Measurements from ENCODE around the gene CAPN2.
A peak's percentile ranks its signal among the peaks of the same experiment; 100 is the strongest.

CAPN2 gene

GRCh38 chr1:223713546-223714420, 1.4 kb downstream of the CAPN2 start:
- peaks cover 6 to 22% of the 10 kb centered on the region in 2 donors for H3K4me1 ChIP-seq (ENCODE audit: control insufficient read depth in 2 of 2, insufficient read depth in 1 of 2, low read depth in 1 of 2, low read length in 2 of 2)
- no peak overlapping the region for H4K91ac ChIP-seq (ENCODE audit: low read depth, low read length, poor library complexity)
- no peaks in the 10 kb centered on the region for H3K9me3 ChIP-seq (replicated peaks in 1 of 2; ENCODE audit: control insufficient read depth in 2 of 2, insufficient read depth in 1 of 2, low read depth in 1 of 2, low read length in 2 of 2)
- peaks cover 2 to 43% of the 10 kb centered on the region in 2 donors for H3K36me3 ChIP-seq (replicated peaks in 1 of 2; ENCODE audit: control insufficient read depth in 2 of 2, insufficient read depth in 2 of 2, low read length in 2 of 2)
- no peak overlapping the region for H3K27ac ChIP-seq (replicated peaks; ENCODE audit: low read length)
- H3K27me3 ChIP-seq (ENCODE audit: control insufficient read depth in 3 of 3, insufficient read depth in 3 of 3, low read depth in 1 of 3, low read length in 3 of 3), result no peaks in the 10 kb centered on the region
- H2BK15ac ChIP-seq (ENCODE audit: low read length), result no peak overlapping the region
- H3K23ac ChIP-seq (ENCODE audit: low read depth, low read length, poor library complexity), result no peak overlapping the region
- no peak overlapping the region for H3K4ac ChIP-seq (ENCODE audit: low read length)
- no peak for DNase-seq (ENCODE audit: low spot score)
- no peaks in the 10 kb centered on the region for H3K79me1 ChIP-seq (ENCODE audit: low read depth, low read length)
- no peak overlapping the region for H4K8ac ChIP-seq (ENCODE audit: low read depth, low read length)
- no peak overlapping the region for H2BK120ac ChIP-seq (ENCODE audit: low read depth, low read length)
- H2BK5ac ChIP-seq (ENCODE audit: low read length), result no peak overlapping the region
- H3K4me2 ChIP-seq (ENCODE audit: insufficient read depth, low read length, poor library complexity, severe bottlenecking), result peak overlapping the region; percentile 79
- no peak overlapping the region for H2BK12ac ChIP-seq (ENCODE audit: low read length)
- H2AK5ac ChIP-seq (ENCODE audit: low read depth, low read length), result no peak overlapping the region
- no CpG with 5 or more reads among the region's 7 CpGs for WGBS, 2 donors (ENCODE audit: extremely low coverage in 2 of 2, insufficient read length in 2 of 2, insufficient replicate concordance in 1 of 2)
- H3K9ac ChIP-seq (ENCODE audit: low read depth, low read length, poor library complexity), result no peak overlapping the region
- H2AFZ ChIP-seq (ENCODE audit: low read length), result peak overlapping the region; percentile 93
- H3K18ac ChIP-seq (ENCODE audit: low read length), result no peak overlapping the region
- peak overlapping the region; percentile 83 to 90 for H3K4me3 ChIP-seq (ENCODE audit: low read length in 2 of 2)
- H3K14ac ChIP-seq (ENCODE audit: low read length), result no peak overlapping the region

GRCh38 chr1:223714421-223714724, 2.0 kb downstream of the CAPN2 start:
- Histone ChIP-seq H3K27ac (replicated peaks; ENCODE audit: low read length) (no peak overlapping the region), H3K14ac (ENCODE audit: low read length) (no peak overlapping the region), H3K9me3 (replicated peaks in 1 of 2; ENCODE audit: control insufficient read depth in 2 of 2, insufficient read depth in 1 of 2, low read depth in 1 of 2, low read length in 2 of 2) (no peaks in the 10 kb centered on the region), H2AK5ac (ENCODE audit: low read depth, low read length) (no peak overlapping the region), H3K9ac (ENCODE audit: low read depth, low read length, poor library complexity) (no peak overlapping the region), H4K91ac (ENCODE audit: low read depth, low read length, poor library complexity) (no peak overlapping the region), H3K4ac (ENCODE audit: low read length) (no peak overlapping the region), H2AFZ (ENCODE audit: low read length) (no peak overlapping the region), H2BK120ac (ENCODE audit: low read depth, low read length) (no peak overlapping the region), H2BK15ac (ENCODE audit: low read length) (no peak overlapping the region), H2BK12ac (ENCODE audit: low read length) (no peak overlapping the region), H3K18ac (ENCODE audit: low read length) (no peak overlapping the region), H3K4me3 (ENCODE audit: low read length in 2 of 2) (no peak overlapping the region), H3K4me1 (ENCODE audit: control insufficient read depth in 2 of 2, insufficient read depth in 1 of 2, low read depth in 1 of 2, low read length in 2 of 2) (peaks cover 6 to 23% of the 10 kb centered on the region in 2 donors), H2BK5ac (ENCODE audit: low read length) (no peak overlapping the region), H3K79me1 (ENCODE audit: low read depth, low read length) (no peaks in the 10 kb centered on the region), H4K8ac (ENCODE audit: low read depth, low read length) (no peak overlapping the region), H3K27me3 (ENCODE audit: control insufficient read depth in 3 of 3, insufficient read depth in 3 of 3, low read depth in 1 of 3, low read length in 3 of 3) (no peaks in the 10 kb centered on the region), H3K4me2 (ENCODE audit: insufficient read depth, low read length, poor library complexity, severe bottlenecking) (no peak overlapping the region), H3K36me3 (replicated peaks in 1 of 2; ENCODE audit: control insufficient read depth in 2 of 2, insufficient read depth in 2 of 2, low read length in 2 of 2) (peaks cover 2 to 47% of the 10 kb centered on the region in 2 donors), H3K23ac (ENCODE audit: low read depth, low read length, poor library complexity) (no peak overlapping the region)
- no peak for DNase-seq (ENCODE audit: low spot score)
- no CpG with 5 or more reads among the region's 2 CpGs for WGBS, 2 donors (ENCODE audit: extremely low coverage in 2 of 2, insufficient read length in 2 of 2, insufficient replicate concordance in 1 of 2)

GRCh38 chr1:223714849-223715603, 2.7 kb downstream of the CAPN2 start:
- H4K8ac ChIP-seq (ENCODE audit: low read depth, low read length), result no peak overlapping the region
- no peak overlapping the region for H2BK15ac ChIP-seq (ENCODE audit: low read length)
- no peak overlapping the region for H2BK5ac ChIP-seq (ENCODE audit: low read length)
- H3K4me3 ChIP-seq (ENCODE audit: low read length in 2 of 2), result no peak overlapping the region
- H3K4me2 ChIP-seq (ENCODE audit: insufficient read depth, low read length, poor library complexity, severe bottlenecking), result no peak overlapping the region
- H3K27ac ChIP-seq (replicated peaks; ENCODE audit: low read length), result peak overlapping the region; percentile 16
- peaks cover 5 to 54% of the 10 kb centered on the region in 2 donors for H3K36me3 ChIP-seq (replicated peaks in 1 of 2; ENCODE audit: control insufficient read depth in 2 of 2, insufficient read depth in 2 of 2, low read length in 2 of 2)
- no peak overlapping the region for H2AFZ ChIP-seq (ENCODE audit: low read length)
- H3K9me3 ChIP-seq (replicated peaks in 1 of 2; ENCODE audit: control insufficient read depth in 2 of 2, insufficient read depth in 1 of 2, low read depth in 1 of 2, low read length in 2 of 2), result no peaks in the 10 kb centered on the region
- no peak overlapping the region for H2AK5ac ChIP-seq (ENCODE audit: low read depth, low read length)
- H3K27me3 ChIP-seq (ENCODE audit: control insufficient read depth in 3 of 3, insufficient read depth in 3 of 3, low read depth in 1 of 3, low read length in 3 of 3), result no peaks in the 10 kb centered on the region
- no peak overlapping the region for H3K14ac ChIP-seq (ENCODE audit: low read length)
- H3K9ac ChIP-seq (ENCODE audit: low read depth, low read length, poor library complexity), result no peak overlapping the region
- H2BK12ac ChIP-seq (ENCODE audit: low read length), result no peak overlapping the region
- no CpG with 5 or more reads among the region's 9 CpGs for WGBS, 2 donors (ENCODE audit: extremely low coverage in 2 of 2, insufficient read length in 2 of 2, insufficient replicate concordance in 1 of 2)
- no peak overlapping the region for H2BK120ac ChIP-seq (ENCODE audit: low read depth, low read length)
- no peak for DNase-seq (ENCODE audit: low spot score)
- peak overlapping the region; percentile 11 for H3K18ac ChIP-seq (ENCODE audit: low read length)
- H3K4ac ChIP-seq (ENCODE audit: low read length), result no peak overlapping the region
- H3K4me1 ChIP-seq (ENCODE audit: control insufficient read depth in 2 of 2, insufficient read depth in 1 of 2, low read depth in 1 of 2, low read length in 2 of 2), result peaks cover 6 to 25% of the 10 kb centered on the region in 2 donors
- no peaks in the 10 kb centered on the region for H3K79me1 ChIP-seq (ENCODE audit: low read depth, low read length)
- no peak overlapping the region for H3K23ac ChIP-seq (ENCODE audit: low read depth, low read length, poor library complexity)
- H4K91ac ChIP-seq (ENCODE audit: low read depth, low read length, poor library complexity), result no peak overlapping the region

GRCh38 chr1:223715604-223716172, 3.3 kb downstream of the CAPN2 start:
- no peaks in the 10 kb centered on the region for H3K79me1 ChIP-seq (ENCODE audit: low read depth, low read length)
- H2BK12ac ChIP-seq (ENCODE audit: low read length), result no peak overlapping the region
- no peak overlapping the region for H2BK5ac ChIP-seq (ENCODE audit: low read length)
- no peak overlapping the region for H3K4me2 ChIP-seq (ENCODE audit: insufficient read depth, low read length, poor library complexity, severe bottlenecking)
- no peak overlapping the region for H3K23ac ChIP-seq (ENCODE audit: low read depth, low read length, poor library complexity)
- no CpG with 5 or more reads among the region's 6 CpGs for WGBS, 2 donors (ENCODE audit: extremely low coverage in 2 of 2, insufficient read length in 2 of 2, insufficient replicate concordance in 1 of 2)
- no peak overlapping the region for H3K9ac ChIP-seq (ENCODE audit: low read depth, low read length, poor library complexity)
- H3K18ac ChIP-seq (ENCODE audit: low read length), result peak overlapping the region; percentile 11
- no peak overlapping the region for H2AK5ac ChIP-seq (ENCODE audit: low read depth, low read length)
- no peak overlapping the region for H3K14ac ChIP-seq (ENCODE audit: low read length)
- no peak overlapping the region for H2BK15ac ChIP-seq (ENCODE audit: low read length)
- peaks cover 6 to 25% of the 10 kb centered on the region in 2 donors for H3K4me1 ChIP-seq (ENCODE audit: control insufficient read depth in 2 of 2, insufficient read depth in 1 of 2, low read depth in 1 of 2, low read length in 2 of 2)
- H3K27me3 ChIP-seq (ENCODE audit: control insufficient read depth in 3 of 3, insufficient read depth in 3 of 3, low read depth in 1 of 3, low read length in 3 of 3), result no peaks in the 10 kb centered on the region
- no peak overlapping the region for H3K27ac ChIP-seq (replicated peaks; ENCODE audit: low read length)
- H4K91ac ChIP-seq (ENCODE audit: low read depth, low read length, poor library complexity), result no peak overlapping the region
- H2BK120ac ChIP-seq (ENCODE audit: low read depth, low read length), result no peak overlapping the region
- DNase-seq (ENCODE audit: low spot score), result no peak
- no peaks in the 10 kb centered on the region for H3K9me3 ChIP-seq (replicated peaks in 1 of 2; ENCODE audit: control insufficient read depth in 2 of 2, insufficient read depth in 1 of 2, low read depth in 1 of 2, low read length in 2 of 2)
- no peak overlapping the region for H2AFZ ChIP-seq (ENCODE audit: low read length)
- peaks cover 7 to 60% of the 10 kb centered on the region in 2 donors for H3K36me3 ChIP-seq (replicated peaks in 1 of 2; ENCODE audit: control insufficient read depth in 2 of 2, insufficient read depth in 2 of 2, low read length in 2 of 2)
- no peak overlapping the region for H4K8ac ChIP-seq (ENCODE audit: low read depth, low read length)
- H3K4me3 ChIP-seq (ENCODE audit: low read length in 2 of 2), result no peak overlapping the region
- H3K4ac ChIP-seq (ENCODE audit: low read length), result no peak overlapping the region

Data from neuronal stem cell (in vitro differentiated cells).